T follicular helper cell (primary cell): ENCODE measurements around the gene COX8C.
"Not testable (repeated sequence)": the region's sequence is repeated elsewhere in the genome, so short reads cannot be mapped to it uniquely, and the experiment has no call there.

Source experiments
- DNase-seq: peaks from one replicate; pipeline ENCODE4 v3.0.0-alpha.2; 2020; ENCODE audit warnings: low read depth

The COX8C gene

DNA sequence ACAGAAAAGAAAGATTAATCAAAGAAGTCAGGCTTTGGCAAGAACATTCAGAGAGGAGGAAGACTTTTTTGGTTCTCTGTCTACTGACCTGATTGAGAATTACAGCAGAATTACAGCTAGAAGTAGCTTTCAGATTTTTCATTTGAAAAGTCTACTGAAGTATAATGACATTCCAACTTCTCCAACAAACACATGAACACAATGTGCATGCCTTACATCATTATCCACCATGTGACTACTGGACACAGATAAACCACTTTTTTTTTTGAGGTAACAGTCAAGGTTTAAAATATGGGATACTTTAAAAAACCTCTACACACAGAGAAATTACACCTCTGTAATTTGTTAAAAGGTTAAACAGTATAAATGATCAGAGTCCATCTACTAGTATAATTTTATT, 26.5 kb upstream of the COX8C start:
- DNase-seq = no peak

DNA sequence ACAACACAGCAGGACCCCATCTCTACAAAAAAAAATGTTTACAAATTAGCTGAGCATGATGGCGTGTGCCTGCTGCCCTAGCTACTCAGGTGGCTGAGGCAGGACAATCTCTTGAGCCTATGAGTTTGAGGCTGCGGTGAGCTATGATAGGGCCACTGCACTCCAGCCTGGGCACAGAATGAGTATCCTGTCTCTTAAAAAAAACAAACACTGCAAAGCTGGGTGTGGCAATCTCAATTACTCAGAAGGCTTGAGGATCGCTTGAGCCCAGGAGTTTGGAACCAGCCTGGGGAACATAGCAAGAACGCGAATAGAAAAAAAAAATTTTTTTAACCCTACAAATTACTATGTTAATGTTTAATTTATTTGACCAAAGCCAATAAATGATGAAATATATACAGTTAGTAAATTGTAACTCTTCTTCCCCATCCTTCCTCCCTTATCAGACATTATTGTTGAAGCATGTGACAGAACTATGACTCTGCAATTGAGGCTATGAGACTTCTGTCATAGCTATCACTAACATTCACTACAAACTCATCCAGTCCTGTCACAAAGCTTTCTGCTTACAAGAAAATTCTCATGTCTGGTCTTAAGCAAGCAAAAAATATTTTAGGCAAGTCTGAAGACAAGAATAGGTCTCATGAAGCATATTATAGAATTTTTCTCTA, 23.9 kb upstream of the COX8C start:
- no peak for DNase-seq

DNA sequence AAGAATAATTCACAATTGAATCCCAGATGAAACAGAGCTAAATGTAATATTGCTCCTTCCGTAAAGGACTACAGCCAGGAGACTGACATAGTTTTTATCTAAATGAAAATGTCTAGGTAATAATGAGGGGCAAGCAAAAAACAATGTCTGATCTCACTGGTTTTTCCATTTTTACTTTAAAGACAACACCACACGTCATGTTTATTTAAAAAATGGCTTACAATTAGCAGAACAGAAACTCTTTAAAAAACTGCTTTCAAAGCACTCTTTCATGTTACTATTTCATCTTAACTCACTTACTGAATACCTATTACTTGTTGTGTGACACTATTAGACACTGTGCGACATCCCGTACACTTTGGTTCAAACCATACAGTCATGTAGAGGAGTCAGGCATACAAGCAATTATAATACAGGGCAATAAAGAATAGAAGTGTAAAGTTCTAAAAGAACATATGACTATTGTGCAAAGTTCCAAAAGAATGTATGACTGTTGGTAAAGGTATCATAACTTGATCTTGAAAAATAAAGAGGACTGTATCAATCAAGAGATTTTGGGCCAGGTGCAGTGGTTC, 23.3 kb upstream of the COX8C start:
- no peak for DNase-seq

DNA sequence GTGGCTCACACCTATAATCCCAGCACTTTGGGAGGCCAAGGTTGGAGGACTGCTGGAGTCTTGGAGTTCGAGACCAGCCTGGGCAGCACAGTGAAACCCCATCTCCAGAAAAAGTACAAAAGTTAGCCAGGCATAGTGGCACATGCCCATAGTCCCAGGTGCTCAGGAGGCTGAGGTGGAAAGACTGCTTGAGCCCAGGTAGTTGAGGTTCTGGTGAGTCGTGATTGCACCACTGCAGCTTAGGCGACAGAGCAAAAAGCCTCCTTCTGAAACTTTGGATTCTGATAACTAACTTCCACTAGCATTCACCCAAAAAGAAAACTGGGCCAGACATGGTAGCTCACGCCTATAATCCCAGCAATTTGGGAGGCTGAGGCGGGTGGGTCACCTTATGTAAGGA, 20.8 kb upstream of the COX8C start:
- no peak for DNase-seq

DNA sequence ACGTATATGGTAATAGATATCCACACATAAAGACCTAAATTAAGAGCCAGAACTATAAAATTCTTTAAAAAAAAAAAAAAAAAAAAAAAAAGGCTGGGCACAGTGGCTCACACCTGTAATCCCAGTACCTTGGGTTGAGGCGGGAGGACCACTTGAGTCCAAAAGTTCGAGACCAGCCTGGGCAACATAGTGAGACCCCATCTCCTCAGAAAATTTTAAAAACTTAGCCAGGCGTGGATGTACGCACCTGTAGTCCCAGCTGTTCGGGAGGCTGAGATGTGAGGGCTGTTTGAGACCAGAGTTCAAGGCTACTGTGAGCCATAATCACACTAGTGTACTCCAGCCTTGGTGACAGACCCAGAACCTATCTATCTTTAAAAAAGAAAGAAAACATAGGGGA, 18.4 kb upstream of the COX8C start:
- DNase-seq = no peak

DNA sequence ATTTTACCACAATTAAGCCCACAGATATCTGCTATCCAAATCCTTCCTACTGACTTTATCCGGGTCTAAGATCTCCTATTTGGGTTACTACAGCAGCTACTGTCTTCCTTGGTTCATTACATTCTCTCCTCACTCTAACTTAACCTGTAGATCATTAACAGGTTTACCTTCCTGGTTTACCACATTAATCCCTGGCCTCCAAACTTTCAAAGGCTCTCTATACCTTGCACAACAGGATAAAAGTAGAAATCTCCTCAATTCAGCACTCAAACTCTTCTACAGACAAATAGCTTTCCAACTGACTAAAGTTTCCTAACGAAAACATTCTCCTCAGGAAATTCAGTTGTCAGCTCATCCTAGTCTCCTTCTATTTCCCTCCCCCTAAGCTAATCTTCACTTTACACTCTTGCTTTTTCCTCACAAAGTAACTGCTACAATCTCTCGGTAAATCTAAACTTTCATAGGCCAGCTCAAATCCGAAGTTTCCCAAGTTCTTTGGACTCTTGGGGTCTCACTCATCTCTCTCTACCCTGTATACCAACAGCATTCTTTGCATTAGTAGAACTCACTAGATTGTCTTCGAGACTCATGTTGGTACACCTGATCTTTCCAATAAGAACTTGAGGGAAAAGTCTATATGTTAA, 16.9 kb upstream of the COX8C start:
- no peak for DNase-seq

DNA sequence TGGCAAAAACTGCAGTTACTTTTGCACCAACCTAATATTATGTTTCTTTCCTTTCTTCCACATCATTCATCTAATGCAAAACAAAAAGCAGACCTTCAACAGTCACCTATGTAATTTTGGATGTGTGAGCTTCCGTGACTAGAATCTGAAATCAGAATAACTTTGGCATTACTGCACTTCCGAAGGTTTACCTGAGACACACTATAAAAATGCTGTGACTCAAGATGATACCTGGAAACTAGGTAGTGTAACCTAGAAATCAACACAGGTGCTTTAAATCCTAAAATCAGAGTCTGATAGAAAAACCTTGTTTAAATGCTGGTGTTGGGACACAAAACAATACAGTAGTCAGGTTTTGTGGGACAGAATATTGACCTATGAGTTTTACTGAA, 16.4 kb upstream of the COX8C start:
- DNase-seq = no peak

DNA sequence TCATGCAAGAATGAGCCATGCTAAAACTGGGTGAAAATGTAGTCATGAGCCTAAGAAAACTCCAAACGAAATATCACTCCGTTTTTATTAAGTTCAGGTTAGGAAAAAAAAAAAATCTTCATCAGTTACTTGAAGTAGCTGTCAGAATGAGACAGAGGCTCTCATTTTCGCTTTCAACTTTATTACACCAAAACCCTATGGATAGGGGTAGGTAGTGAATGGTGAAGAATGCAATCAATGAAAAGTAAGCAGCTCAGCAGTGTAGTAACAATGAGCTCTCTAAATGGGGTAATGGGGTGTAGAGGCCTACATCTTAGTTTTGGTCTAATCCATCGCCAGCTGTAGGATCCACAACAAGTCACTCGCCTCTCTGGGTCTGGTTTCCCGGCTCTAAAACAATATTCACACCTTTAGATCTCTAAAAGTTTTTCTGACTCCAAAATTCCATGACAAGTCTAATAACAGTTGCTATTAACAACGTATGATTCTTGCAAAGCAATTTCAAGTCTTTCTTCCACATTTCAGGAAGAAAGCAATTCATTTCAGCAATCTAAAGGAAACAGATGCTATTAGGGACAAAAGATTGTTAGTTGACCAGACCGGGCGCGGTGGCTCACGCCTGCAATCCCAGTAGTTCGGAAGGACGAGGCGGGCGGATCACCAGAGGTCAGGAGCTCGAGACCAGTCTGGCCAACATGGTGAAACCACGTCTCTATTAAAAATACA, 15.8 kb upstream of the COX8C start:
- DNase-seq = no peak

DNA sequence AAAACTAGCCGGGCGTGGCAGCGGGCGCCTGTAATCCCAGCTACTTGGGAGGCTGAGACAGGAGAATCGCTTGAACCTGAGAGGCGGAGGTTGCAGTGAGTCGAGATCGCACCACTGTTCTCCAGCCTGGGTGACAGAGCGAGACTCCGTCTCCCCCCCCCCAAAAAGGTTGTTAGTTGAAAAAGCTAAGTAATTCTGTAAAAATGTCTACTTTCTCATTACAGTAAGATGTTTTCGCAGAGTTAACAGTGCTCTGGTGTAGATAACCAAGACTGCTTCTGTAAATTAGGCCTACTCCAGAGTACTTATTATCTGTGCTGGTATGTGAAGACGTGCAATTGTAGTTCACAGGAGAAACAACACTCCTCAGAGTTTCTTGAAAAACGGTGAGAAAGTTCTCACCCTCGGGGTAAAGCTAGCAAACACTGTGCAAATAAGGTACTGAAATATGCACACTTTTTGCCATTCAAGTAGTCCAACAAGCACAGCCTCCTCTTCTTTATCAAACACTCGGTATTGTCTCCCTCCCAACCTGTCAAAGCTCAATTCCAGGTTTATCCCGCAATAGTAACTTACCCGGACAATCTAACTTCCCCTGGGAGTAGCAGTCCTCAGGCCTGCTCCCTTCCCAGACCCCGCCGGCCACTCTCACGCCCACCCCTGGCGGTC, 15.1 kb upstream of the COX8C start:
- no peak for DNase-seq

DNA sequence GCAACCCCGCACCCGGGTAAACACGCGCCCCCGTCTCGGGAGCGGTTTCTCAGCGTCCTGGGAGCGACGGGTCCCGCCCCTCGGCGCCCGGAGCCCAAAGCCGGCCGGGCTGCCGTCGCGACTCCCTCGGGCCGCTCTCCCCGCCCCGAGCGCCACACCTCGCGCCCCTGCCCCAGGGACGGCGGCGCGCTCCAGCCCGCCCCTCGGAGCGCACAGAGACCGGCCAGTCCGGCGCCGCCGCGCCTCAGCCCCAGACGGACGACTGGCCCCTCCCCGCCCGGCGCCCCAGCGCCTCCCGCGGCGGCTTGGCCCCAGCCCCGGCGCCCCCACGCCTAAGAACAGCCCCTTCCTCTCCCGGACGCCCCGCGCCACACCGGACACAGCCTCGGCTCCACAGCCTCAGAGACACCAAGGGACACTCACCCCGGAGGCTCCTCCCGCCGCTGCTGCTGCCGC, 14.6 kb upstream of the COX8C start:
- peak; percentile 4 for DNase-seq

DNA sequence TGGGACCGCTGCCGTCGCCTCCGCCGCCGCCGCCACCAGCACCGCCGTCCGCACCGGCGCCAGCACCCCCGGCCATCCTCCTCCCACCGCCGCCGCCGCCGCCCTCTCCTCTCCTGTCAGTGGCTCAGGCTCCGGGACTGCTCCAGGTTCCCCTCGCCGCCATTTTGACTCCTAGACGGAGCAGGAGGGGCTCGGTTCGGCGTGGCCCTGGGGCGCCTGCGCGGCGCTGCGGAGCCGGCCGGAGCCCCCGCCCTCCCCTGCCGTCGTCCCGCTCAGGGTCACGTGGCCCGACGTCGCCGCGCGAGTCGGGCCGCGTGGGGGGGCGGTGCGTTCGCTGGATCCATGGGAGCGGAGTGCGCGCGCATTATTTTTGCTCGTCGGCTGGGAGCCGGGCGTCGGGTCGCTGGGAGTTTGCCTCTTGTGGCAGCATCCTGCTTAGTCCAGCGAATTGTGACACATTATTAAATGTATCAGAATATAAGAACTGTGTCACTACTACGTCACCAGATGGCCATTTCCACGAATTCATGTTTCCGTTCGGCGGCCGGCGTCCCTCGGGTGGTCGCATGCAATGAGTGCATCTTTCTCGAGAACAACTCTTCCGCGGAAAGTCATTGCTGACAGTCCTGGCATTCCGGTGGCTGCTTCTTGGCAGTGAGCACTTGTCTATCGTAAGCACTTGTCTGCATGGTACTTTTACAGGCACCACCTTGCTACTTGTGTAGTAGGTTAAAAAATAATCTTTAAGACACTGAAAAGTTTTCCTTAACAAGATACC, 13.9 kb upstream of the COX8C start, which contains the start of gene BTBD7:
Gene BTBD7 (minus strand): TSS at position 184 of the 778 bp plus-strand sequence. CDS start 36,985 bp downstream, outside the sequence.
- DNase-seq = peak; percentile 93

DNA sequence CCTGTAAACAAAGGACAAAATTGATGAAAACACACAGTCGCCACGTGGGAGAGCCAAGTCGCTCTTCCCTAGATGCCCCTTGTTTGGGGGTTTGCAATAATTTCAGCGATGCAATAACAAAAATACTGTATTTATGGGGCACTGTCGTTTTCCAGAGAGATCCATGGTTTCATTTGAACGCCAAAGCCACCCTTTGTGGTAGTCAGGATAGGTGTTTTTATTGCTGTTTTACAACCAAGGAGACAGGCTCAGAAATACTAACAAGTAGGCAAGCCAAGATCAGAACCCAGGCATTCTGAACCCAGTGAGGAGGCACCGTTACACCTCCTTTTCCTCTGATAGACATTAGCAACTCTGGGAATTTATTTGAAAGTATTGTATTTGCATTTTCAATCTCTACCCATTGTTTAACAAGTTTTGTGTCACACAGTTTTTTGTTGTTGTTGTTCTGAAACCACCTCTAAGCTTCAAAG, 13.3 kb upstream of the COX8C start:
- no peak for DNase-seq

DNA sequence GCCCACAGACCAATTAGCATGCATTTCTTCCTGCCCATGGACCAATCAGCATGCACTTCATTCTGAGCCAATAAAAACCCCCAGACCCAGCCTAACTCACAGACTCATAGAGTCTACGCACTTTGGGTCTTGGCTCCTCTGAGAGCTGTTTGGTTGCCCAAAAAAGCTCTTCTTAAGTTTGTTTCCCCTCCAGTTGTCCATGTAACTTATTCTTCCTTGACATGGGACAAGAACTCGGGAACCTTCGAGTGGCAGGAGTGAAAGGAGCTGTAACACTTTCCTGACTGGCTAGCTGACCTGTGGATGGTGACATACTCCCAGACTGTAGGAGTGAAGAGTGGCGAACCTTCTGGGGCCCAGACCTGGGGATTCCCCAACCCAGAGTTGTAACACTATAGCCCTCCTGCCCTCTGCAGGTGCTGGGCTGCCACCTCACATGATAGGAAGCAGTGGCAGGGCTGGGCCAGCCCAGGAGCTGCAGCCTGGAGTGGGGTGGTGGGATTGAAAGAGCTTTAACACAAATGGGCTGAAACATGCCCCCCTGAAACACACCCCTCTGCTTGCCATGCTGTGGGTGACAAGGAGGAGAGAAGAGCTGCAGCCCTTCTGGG, 9.7 kb upstream of the COX8C start:
- no peak for DNase-seq

DNA sequence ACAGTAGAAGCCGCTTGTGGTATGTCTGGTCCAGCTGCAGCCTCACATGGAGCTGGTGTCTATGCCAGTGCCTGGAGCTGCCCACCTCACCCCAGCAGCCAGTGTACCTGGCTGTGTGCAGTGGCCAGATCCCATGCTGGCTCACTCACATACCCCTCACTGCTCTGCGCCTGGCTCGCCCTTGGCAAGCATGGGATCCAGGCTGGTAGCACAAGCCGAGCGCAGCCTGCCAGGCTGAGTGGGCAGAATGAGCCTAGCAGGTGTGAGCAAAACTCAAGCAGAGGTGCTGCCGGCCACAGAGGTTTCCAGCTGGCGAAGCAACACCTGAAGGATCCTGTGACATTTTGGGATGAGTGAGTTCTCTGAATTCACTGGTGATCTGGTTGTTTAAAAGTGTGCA, 9.1 kb upstream of the COX8C start:
- DNase-seq = no peak

DNA sequence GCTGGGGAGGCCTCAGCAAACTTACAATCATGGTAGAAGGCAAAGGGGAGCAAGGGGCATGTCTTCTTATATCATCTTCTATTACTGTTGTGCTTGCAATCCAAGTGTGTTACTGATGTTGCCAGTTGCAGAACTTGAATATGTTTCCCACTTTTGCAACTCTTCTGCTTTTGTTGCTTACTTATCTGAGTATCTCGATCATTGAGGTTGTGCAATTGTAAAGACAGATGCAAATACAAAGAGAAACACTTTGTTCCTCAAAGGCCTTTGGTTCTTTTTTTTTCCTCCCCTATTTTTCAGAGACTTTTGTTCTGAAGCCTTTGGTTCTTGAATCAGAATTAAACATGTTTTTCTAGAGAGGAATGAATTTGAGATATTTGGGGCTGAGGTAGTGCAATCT, 3.7 kb upstream of the COX8C start:
- no peak for DNase-seq

DNA sequence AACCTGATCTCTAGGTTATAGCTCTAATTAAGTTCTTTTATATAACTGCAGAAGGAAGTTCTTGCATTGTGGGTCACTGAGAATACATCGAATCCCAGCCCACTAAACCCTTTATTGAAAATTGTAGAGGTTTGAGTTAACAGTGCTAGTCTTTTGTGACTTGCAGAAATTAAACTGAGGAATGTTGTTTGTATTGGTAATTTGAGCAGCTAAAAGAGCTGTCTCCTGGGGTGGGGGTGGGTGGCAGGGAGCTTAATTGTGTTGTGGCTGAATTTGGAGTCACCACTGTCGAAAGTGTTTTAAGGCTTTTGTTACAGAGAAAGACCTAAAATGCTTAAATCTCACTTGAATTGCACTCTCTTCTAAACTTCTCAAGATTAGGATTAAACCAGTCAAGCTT, 3.2 kb upstream of the COX8C start:
- no peak for DNase-seq

DNA sequence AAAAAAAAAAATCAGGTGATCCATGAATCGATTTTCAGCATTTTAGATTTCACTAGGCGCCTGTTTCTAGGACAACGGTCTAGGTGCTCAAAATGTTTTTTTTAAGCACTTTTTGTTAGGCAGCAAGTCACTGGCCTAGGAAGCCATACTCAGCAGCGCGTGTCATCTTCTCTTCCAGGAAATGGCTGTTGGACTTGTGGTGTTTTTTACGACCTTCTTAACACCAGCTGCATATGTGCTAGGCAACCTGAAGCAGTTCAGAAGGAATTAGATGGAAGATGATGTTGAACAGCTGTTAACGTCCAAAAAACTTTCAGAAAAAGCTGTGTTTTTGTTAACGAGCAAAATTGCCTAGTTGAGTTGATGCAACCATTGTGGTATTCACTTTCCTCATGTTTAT, 868 bp downstream of the COX8C start:
- no peak for DNase-seq

DNA sequence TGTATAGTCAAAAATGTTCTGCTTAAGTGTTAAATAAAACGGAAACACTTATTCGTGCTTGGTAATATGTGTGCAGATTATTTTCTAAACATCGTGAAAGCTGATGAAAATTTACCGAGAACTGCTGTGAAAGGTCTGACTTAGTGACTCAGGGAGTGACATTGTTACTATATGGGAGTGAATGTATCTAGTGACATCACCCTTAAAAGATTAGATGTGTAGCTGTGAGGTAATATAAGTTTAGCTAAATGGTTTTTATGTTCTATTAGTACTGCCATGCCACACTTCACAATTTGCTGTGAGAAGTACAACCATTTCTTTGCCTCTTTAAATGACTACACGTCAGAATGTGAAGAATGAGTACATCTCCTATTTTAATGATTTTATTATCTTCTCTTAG, 1.3 kb downstream of the COX8C start:
- DNase-seq = no peak

DNA sequence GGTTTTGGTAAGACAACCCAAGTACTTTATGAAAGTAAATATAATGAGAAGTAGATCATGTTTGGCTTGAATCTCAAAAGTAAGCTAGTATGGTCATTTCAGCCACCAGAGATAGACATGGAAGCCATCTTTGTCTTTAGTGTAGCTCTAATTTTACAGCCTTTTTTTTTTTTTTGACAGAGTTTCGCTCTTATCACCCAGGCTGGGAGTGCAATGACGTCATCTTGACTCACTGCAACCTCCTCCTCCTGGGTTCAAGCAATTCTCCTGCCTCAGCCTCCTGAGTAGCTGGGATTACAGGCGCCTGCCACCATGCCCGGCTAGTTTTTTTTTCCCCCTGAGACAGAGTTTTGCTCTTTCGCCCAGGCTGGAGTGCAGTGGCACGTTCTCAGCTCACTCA, 7.9 kb downstream of the COX8C start:
- DNase-seq = not testable (repeated sequence)

DNA sequence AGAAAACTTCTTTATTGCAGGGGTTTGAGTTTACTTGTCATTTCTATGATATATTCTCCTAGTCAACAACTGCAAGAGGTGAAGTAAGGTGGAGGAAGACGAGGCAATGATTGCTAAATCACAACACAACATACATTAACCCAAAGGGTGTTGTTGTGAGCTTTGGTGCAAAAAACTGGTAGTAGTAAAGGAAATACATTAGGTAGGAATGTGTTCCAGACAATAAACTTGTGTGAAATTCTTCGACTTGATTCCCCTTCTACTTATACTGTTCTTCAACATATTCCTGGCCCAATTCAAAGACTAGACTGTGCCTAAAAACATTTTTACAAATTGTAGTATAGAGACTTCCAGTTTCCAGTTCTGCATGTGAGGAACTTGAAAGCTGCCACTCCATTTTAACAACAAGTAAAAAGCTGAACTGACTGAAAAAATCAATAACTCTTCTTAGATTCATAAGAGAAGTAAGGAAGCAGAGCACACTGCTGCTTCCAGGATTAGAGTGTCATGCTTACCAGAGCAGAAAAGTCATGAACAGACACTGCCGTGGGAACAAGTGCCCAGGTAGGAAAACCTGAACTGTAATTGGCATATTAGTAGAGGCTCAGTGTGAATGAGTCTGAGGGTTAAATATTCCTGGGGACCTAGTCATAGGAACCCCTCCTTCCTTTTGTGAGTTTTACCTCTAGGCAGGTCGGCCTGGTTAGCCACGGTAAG, 22.2 kb downstream of the COX8C start:
- DNase-seq = no peak
